ENCODE results near the gene PLCH1. TPM values are rescaled to one million over a fixed set of nuclear protein-coding genes. Genes with fewer than 3 reads are reported as not detected.

The PLCH1 gene
- total RNA-seq, 1 experiment from 2014 or later, result 1.4 TPM

DNA sequence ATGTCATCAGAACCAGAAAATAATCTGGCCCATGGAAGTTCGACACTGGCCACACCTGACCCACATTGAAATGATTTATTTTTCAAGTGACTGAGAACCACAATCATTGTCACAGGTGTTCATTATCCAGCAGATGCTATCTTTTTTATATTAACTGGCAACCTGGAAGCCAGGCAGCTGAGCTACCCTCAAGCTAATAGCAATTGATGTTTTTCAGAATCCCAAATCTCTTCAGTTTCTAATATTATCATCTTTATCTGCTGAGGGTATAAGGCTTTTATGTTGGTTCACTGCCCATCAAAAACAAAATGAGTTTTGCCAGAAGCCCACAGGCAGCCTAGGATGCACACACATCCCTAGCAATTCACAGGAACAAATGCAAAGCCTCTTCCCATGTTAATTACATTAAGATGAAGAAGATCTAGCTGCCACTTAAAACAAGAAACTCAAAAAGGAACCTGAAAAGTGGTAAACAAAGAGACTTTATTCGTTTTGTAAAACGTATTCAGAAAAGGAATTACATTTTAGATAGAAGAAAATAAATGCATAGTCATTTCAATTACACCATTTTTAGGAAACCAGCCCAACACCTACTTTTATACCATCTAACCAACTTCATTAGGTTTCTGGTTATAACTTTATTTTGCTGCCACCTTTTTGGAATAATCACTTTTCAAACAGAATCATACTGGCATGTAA lies 410.5 kb downstream of the PLCH1 start:
- Histone ChIP-seq H3K4me2 (no peak overlapping the region), H3K79me2 (ENCODE audit: low read depth) (no peaks in the 10 kb centered on the region), H3F3A (ENCODE audit: insufficient read depth, low read depth) (no peaks in the 10 kb centered on the region), H3K27me3 (ENCODE audit: insufficient read depth, low read depth) (no peaks in the 10 kb centered on the region), H3K27ac (no peak overlapping the region), H3K4me1 (replicated peaks; ENCODE audit: insufficient read depth) (no peaks in the 10 kb centered on the region), H2AFZ (no peak overlapping the region), H3K9me2 (ENCODE audit: insufficient read depth) (no peaks in the 10 kb centered on the region), H3K4me3 (no peak overlapping the region), H3K36me3 (ENCODE audit: low read depth) (no peaks in the 10 kb centered on the region), H4K20me1 (ENCODE audit: insufficient read depth) (no peaks in the 10 kb centered on the region), H3K9me3 (ENCODE audit: insufficient read depth, low read depth) (peaks cover 3% of the 10 kb centered on the region; the same call in 1 of the 2 replicates)
- POLR2A ChIA-PET (ENCODE audit: unreplicated experiment), result no interaction called here
- no peak for DNase-seq
- CTCF ChIA-PET, result no interaction called here
- BruUV-seq (replicated peaks), result no TSS peak
- intact Hi-C loops (cut with micrococcal nuclease; ENCODE audit: unreplicated experiment), result no loop called here
- TF ChIP-seq EZH2 (IDR thresholded peaks at IDR 0.05; ENCODE audit: low read depth), result no peak
- TF ChIP-seq, protein P1, sequence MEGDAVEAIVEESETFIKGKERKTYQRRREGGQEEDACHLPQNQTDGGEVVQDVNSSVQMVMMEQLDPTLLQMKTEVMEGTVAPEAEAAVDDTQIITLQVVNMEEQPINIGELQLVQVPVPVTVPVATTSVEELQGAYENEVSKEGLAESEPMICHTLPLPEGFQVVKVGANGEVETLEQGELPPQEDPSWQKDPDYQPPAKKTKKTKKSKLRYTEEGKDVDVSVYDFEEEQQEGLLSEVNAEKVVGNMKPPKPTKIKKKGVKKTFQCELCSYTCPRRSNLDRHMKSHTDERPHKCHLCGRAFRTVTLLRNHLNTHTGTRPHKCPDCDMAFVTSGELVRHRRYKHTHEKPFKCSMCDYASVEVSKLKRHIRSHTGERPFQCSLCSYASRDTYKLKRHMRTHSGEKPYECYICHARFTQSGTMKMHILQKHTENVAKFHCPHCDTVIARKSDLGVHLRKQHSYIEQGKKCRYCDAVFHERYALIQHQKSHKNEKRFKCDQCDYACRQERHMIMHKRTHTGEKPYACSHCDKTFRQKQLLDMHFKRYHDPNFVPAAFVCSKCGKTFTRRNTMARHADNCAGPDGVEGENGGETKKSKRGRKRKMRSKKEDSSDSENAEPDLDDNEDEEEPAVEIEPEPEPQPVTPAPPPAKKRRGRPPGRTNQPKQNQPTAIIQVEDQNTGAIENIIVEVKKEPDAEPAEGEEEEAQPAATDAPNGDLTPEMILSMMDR (conservative IDR thresholded peaks at IDR 0.05), result no peak

DNA sequence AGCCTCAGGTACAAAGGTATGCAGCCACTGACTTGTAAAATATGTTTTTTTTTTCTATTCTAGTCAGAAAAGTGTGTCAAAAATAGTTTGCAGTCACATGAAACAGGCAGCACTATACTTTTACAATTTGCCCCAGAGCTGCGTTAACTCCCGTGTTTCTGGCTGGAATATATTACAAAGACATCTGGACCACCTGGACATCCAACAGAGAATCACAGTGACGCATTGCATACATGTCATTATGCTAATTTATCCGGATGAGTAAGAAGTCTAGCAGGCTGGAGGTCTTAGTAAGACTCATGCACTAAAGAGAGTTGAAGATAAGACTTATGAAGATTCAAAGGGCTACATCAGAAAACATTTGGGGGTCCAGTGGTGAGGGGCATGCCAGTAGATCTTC lies 412.2 kb downstream of the PLCH1 start:
- Histone ChIP-seq H3K27ac (no peak overlapping the region), H3K79me2 (ENCODE audit: low read depth) (no peaks in the 10 kb centered on the region), H3K4me3 (no peak overlapping the region), H3K27me3 (ENCODE audit: insufficient read depth, low read depth) (no peaks in the 10 kb centered on the region), H3K4me2 (no peak overlapping the region), H3K36me3 (ENCODE audit: low read depth) (no peaks in the 10 kb centered on the region), H3K9me3 (ENCODE audit: insufficient read depth, low read depth) (peaks cover 3% of the 10 kb centered on the region; the same call in 1 of the 2 replicates), H3K4me1 (replicated peaks; ENCODE audit: insufficient read depth) (no peaks in the 10 kb centered on the region), H3F3A (ENCODE audit: insufficient read depth, low read depth) (no peaks in the 10 kb centered on the region), H3K9me2 (ENCODE audit: insufficient read depth) (no peaks in the 10 kb centered on the region), H2AFZ (no peak overlapping the region), H4K20me1 (ENCODE audit: insufficient read depth) (no peaks in the 10 kb centered on the region)
- TF ChIP-seq EZH2 (IDR thresholded peaks at IDR 0.05; ENCODE audit: low read depth), result no peak
- TF ChIP-seq, protein P1 (conservative IDR thresholded peaks at IDR 0.05), result no peak
- intact Hi-C loops (cut with micrococcal nuclease; ENCODE audit: unreplicated experiment), result no loop called here
- no peak for DNase-seq
- BruUV-seq (replicated peaks), result no TSS peak
- CTCF ChIA-PET, result interaction anchor here (0.7 kb wide), 1 partner anchor 396 kb away, joined by 3 read pairs; no protein-coding TSS in a partner anchor
- POLR2A ChIA-PET (ENCODE audit: unreplicated experiment), result no interaction called here

DNA sequence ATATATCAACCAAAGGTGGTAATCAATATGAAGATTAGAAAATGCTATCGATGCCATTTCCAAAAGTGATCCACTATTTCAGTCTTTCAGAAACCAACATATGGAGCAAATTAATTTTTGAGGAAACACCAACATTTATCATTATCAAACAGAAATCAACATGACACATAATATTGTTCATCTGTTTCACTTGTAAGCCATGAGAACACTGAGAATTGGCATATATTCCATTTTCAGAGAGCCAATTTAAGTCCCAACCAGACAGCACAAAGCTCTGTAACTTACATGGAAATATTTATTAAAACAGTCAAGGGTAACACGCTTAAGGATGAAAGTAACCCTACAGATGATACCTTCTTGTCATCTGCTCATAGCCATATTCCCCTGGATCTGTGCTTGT lies 413.8 kb downstream of the PLCH1 start:
- BruUV-seq (replicated peaks), result no TSS peak
- intact Hi-C loops (cut with micrococcal nuclease; ENCODE audit: unreplicated experiment), result no loop called here
- no peak overlapping the region for H3K4me3 ChIP-seq
- H3K36me3 ChIP-seq (ENCODE audit: low read depth), result no peaks in the 10 kb centered on the region
- no peaks in the 10 kb centered on the region for H3F3A ChIP-seq (ENCODE audit: insufficient read depth, low read depth)
- peaks cover 3% of the 10 kb centered on the region; the same call in 1 of the 2 replicates for H3K9me3 ChIP-seq (ENCODE audit: insufficient read depth, low read depth)
- TF ChIP-seq EZH2 (IDR thresholded peaks at IDR 0.05; ENCODE audit: low read depth), result no peak
- H3K27me3 ChIP-seq (ENCODE audit: insufficient read depth, low read depth), result no peaks in the 10 kb centered on the region
- ChIA-PET CTCF (no interaction called here), POLR2A (ENCODE audit: unreplicated experiment) (no interaction called here)
- H4K20me1 ChIP-seq (ENCODE audit: insufficient read depth), result no peaks in the 10 kb centered on the region
- no peaks in the 10 kb centered on the region for H3K79me2 ChIP-seq (ENCODE audit: low read depth)
- H3K9me2 ChIP-seq (ENCODE audit: insufficient read depth), result no peaks in the 10 kb centered on the region
- H2AFZ ChIP-seq, result no peak overlapping the region
- H3K4me1 ChIP-seq (replicated peaks; ENCODE audit: insufficient read depth), result no peaks in the 10 kb centered on the region
- H3K27ac ChIP-seq, result no peak overlapping the region
- DNase-seq, result no peak
- no peak overlapping the region for H3K4me2 ChIP-seq

DNA sequence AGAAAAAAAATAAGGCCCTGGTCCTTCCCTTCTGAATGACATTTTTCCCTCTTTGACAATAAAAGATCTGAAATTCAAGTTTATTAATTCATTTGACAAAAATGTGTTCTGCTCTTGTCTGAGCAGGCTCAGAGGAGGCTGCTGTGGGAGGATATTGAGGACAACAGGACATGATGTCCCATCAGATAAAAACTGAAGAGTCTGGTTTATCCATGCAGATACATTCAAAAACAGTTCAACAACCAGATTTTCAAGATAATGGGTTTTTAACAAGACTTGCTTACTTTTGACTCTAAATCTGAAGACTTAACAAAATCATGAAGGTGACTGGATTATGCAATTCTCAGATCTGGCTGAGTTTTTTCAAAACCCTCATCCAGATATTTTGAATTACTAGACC lies 414.5 kb downstream of the PLCH1 start:
- no peaks in the 10 kb centered on the region for H3K9me3 ChIP-seq (ENCODE audit: insufficient read depth, low read depth)
- BruUV-seq (replicated peaks), result no TSS peak
- no peak overlapping the region for H3K4me2 ChIP-seq
- CTCF ChIA-PET, result no interaction called here
- H3K4me1 ChIP-seq (replicated peaks; ENCODE audit: insufficient read depth), result no peaks in the 10 kb centered on the region
- H4K20me1 ChIP-seq (ENCODE audit: insufficient read depth), result no peaks in the 10 kb centered on the region
- H3K27me3 ChIP-seq (ENCODE audit: insufficient read depth, low read depth), result no peaks in the 10 kb centered on the region
- H3K9me2 ChIP-seq (ENCODE audit: insufficient read depth), result no peaks in the 10 kb centered on the region
- no peak overlapping the region for H2AFZ ChIP-seq
- TF ChIP-seq EZH2 (IDR thresholded peaks at IDR 0.05; ENCODE audit: low read depth), result no peak
- TF ChIP-seq, protein P1 (conservative IDR thresholded peaks at IDR 0.05), result no peak
- H3K36me3 ChIP-seq (ENCODE audit: low read depth), result no peaks in the 10 kb centered on the region
- no peaks in the 10 kb centered on the region for H3K79me2 ChIP-seq (ENCODE audit: low read depth)
- H3K27ac ChIP-seq, result no peak overlapping the region
- H3K4me3 ChIP-seq, result no peak overlapping the region
- POLR2A ChIA-PET (ENCODE audit: unreplicated experiment), result no interaction called here
- intact Hi-C loops (cut with micrococcal nuclease; ENCODE audit: unreplicated experiment), result no loop called here
- H3F3A ChIP-seq (ENCODE audit: insufficient read depth, low read depth), result no peaks in the 10 kb centered on the region
- no peak for DNase-seq
